NCI-H187 treated with DMSO at 0.1 percent for 48 hours (cell line): ENCODE data around the gene ANKRD13A.
A peak's percentile ranks its signal among the peaks of the same experiment; 100 is the strongest.
"Not testable (repeated sequence)": the region's sequence is repeated elsewhere in the genome, so short reads cannot be mapped to it uniquely, and the experiment has no call there.

Experiments used
- DNase-seq: peaks from one replicate; lab custom pipeline; 2025; lab: John Stamatoyannopoulos, UW

ANKRD13A gene

GRCh38 chr12:109983432-109984142 is 15.6 kb upstream of the ANKRD13A start:
- DNase-seq: no peak

DNA sequence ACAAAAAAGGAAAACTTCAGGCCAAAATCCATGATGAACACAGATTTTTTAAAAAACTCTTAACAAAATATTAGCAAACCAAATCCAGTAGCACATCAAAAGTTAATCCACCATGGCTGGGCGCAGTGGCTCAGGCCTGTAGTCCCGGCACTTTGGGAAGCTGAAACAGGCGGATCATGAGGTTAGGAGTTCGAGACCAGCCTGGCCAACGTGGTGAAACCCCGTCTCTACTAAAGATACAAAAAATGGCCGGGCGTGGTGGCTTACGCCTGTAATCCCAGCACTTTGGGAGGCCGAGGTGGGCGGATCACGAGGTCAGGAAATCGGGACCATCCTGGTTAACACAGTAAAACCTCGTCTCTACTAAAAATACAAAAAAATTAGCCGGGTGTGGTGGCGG is 13.0 kb upstream of the ANKRD13A start:
- not testable (repeated sequence) for DNase-seq

DNA sequence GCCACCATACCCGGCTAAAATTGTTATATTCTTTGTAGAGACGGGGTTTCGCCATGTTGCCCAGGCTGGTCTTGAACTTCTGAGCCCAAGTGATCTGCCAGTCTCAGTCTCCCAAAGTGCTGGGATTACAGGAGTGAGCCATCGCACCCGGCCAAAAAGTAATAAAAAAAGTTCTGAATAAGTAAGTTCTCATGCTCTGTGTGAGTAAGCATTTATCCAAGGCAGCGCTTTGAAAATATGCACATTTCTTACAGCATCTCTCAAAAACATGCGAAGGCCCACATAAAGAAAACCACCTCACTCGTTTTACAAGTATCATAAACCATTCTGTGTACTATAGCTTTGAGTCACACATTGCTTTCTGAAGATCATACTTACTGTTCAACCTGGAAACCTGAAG is 11.6 kb upstream of the ANKRD13A start:
- DNase-seq: no peak

GRCh38 chr12:109988274-109988673 is 11.0 kb upstream of the ANKRD13A start:
- DNase-seq: no peak

DNA sequence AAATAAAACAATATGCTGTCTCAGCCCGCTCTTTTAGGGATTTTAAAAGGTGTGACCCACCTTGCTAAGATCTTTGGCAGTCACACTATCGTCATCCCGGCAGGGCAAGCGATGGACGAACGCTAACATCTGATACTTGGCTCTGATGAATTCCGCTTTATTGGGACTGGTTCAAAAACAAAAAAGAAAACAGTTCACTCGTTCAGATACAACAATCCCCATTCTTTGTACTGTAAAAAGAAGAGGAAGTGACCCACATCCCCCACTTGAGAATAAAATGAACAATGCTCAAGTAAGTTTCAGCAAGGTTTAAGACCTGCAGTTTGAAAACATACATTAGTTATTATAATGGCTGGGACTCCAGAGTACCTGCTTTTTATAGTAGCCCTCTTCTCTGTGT is 10.3 kb upstream of the ANKRD13A start:
- DNase-seq: no peak

DNA sequence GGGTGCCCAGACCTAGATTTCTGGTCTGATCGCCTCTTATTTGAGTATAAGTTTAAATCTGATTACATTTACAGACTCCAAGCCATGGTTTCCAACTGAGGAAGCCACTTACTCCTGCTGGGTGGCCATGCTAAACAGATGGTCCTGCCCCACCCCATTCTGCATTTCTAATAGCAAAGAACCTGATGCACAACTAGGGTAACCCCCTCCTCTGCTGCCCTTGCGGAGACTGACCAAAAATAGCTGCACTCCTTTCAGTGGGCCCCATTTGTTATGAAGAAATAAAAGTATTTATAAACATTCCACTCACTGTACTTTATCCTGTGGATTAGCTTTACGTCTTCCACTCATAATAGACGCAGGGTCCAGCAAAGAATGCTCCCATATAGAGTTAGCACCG is 9.8 kb upstream of the ANKRD13A start:
- DNase-seq: no peak

- no peak for DNase-seq
Observed at GRCh38 chr12:109991586-109991985, 7.6 kb upstream of the ANKRD13A start.

DNA sequence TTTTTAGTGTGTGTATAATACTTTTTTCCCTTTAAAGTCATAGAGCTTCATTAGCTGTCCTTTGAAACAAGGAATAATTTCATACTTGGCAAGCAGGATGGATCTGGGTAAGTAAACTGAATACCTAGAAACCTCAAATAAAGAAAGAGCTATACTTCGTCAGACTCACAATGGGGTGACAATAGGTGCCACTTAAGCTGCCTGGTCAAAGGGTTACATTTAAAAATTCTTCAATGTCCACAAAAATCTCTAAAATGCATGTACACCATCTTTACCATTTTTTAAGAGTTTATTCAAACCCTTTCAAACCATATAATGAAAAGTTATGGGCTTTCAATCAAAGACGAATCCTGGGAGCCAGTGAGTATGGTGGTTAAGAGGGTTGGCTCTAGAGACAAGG is 6.1 kb upstream of the ANKRD13A start:
- DNase-seq: no peak

DNA sequence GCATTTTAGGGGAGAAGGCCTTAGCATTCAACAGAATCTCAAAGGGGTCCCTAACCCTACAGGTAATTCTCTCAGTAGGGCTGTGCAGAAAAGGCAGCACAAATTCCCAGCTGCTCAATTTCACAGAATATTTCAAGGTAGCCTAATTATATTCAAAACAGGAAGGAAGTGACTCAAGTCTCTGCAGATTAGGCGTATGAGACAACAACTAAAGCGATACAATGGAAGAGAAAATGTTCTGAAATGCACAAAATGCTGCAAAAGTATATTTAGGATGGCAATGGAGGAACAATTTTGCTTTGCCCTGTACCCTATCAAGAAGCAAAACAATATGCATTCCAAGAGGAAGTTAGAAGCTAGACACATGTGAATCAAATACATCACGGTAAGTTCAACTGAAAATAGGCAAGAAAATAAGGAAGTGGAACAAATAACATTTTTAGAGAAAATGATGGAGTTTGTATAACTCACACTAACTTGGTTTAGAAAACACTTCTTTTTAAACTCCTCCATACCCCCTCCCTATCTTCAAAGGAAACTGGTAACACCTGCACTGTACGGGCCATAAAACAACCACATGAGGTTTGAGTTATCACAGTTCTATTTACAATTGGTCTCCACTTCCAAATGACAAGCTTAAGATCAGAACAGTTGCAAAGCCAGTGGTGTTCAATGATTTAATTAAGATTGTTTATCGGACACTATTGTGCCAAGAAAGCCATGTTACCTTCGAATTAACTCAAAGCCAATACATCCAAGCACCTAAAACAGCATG is 4.6 kb upstream of the ANKRD13A start:
- DNase-seq: no peak

DNA sequence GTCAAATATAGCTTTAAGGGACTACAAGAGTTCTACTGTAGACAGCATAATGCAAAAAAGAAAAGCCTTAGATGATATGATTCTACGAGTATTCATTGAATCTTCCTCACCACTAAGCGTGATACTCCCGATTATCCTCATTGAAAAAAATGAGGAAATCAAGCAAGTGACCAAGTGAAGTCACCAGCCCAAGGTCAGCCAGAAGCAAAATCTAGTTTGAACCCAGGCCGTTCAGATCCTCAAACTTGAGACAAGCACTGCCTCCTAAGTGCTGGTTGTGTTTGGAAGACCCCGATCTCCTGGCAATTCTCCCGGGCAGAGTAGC is 3.9 kb upstream of the ANKRD13A start:
- DNase-seq: no peak

DNA sequence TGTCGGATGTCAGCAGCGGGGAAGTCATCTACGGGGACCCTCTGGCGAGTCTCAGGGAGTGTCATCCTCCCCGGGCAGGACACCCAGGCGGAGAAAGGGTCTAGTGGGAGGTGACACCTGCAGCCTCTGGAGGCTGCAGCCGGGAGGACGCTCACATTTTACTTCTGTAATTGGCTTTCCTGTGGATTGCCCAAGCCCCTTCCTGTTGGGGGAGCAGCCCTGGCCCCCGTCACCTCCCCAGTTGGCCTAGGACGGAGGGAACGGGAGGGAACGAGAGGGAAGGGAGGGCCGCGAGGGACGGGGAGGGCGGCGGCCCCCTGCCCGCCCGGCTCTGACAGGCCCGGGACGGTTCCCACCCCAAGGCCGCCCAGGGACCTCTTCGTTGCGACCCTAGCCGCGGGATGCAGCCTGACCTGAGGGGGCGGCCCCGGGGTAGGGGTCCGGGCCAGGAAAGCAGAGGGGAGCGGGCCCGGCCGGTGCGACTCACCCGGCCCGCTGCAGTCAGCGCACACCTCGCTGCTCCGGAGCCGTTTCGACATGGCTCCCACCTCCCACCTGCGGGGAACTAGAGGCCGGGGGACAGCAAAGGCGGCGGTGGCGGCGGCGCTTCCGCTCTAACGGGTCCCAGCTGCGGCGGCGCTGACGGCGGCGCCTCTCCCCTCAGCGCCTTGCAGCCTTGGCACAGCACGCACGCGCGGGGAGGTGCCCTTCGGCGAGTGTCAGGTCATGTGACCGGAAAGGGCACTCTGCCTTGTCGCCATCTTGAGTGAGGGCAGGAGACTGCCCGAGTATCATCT is 3.3 kb upstream of the ANKRD13A start, which contains the start of gene GIT2:
Gene GIT2 (minus strand): TSS at position 683 of the 797 bp plus-strand sequence. CDS start 144 bp downstream, at position 539.
- peak; percentile 43 for DNase-seq

GRCh38 chr12:109996483-109996853 is 2.8 kb upstream of the ANKRD13A start:
- DNase-seq: no peak

GRCh38 chr12:109997393-109997792 is 1.8 kb upstream of the ANKRD13A start:
- no peak for DNase-seq

DNA sequence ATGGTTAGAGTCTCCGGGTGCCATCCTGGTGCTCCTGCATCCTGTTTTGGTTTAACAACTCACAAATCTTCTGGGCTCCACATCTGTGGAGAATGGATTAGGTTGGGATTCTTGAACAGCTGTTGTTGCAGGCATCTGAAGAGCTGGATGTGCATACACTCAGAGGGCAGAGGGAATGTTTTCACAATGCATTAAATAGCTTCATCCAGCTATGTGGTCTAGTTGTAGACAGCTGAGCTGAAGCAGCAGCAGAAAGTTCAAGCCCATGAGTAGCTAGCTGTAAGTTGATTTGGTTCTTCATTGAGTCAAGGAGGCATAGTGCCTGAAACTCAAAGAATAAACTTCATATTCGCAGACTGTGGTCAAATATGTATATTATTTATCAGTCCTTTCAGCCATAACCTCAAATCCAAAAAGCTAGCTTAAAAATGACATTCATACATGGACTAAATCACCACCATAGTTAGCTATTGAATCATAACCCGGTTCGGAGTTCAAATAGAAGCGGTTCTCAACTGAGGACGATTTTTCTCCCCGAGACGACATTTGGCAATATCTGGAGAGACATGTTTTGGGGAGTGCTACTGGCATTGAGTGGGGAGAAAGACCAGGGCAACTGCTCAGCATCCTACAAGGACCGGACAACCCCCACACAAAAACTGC is 858 bp upstream of the ANKRD13A start:
- no peak for DNase-seq

GRCh38 chr12:109999649-109999971 is 380 bp downstream of the ANKRD13A start:
- no peak for DNase-seq

GRCh38 chr12:109999983-110000505 is 814 bp downstream of the ANKRD13A start:
- no peak for DNase-seq

- DNase-seq: no peak
Observed at GRCh38 chr12:110001596-110001995, 2.4 kb downstream of the ANKRD13A start.

DNA sequence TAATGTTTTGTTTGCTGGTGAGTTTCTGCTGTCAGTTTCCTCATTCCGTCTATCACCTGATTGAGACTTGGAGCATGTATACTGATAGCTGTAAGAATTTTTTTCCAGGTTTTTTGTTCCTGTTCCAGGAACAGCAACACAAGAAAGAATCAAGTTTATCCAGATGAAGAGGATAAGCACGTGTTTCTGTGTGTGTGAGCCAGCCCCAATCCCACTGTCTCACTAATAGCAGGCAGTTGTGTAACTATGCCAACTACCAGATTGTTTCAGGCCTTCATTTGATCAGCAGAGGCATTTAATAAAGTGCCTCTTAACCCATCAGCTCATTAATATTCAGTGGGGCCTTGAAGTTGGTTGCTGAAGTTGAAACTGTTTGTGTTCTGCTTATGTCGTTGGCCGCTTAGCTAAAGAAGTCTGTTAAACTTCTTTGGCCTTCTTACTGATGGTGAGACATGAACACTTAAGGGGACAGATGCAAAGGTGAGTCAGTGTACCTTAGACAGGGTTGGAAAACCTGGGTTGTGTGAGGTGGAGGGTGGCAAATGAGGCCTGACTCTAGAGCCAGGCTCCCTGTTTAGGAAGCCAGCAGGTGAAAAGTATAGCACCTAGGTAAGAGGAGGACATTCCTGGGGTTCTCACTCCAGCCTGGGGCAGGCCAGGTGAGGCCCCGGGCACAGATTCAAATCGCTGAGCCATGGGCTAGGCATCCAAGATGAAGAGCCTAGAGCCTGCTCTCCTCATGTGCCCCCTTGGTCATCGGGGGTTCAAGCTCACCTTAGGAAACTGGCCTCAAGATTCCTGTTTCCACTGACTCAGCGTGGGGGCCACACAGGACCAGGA is 3.7 kb downstream of the ANKRD13A start:
- no peak for DNase-seq

DNA sequence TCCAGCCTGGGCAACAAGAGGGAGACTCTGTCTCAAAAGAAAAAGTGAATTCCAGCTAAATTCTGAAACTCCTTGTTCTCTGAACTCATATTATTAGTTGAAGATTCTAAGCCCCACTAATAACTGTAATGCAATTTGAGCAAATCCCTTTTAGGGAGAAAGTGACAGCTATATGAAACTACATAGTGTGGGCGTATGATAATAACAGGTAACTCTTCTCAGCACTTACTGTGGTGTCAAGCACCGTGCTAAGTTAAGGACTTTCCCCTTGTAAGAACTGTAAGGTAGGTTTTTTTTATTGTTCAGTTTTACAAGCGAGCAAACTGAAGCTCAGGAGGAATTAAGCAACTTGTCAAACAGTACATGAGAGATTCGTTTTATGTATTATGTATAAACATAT is 5.4 kb downstream of the ANKRD13A start:
- no peak for DNase-seq

- DNase-seq: no peak
Observed at GRCh38 chr12:110005319-110005973, 6.2 kb downstream of the ANKRD13A start.

GRCh38 chr12:110006115-110006514 is 6.9 kb downstream of the ANKRD13A start:
- DNase-seq: no peak
